IPS DF 6.9 (cell line): ENCODE data around the gene PDE7B.

Experiments
- DNase-seq: peaks from one replicate; pipeline ENCODE4 v3.0.0-alpha.2; 2013; ENCODE audit warnings: low read depth, low spot score
- H3K27ac ChIP-seq: one replicate; pipeline ENCODE4 v1.5.1; 2013; ENCODE audit warnings: low read length, control low read depth
- H3K27me3 ChIP-seq: 2 replicates; pipeline ENCODE4 v1.6.1; 2013; ENCODE audit warnings: mild to moderate bottlenecking, low read length; ENCODE audit not compliant: control insufficient read depth, insufficient read depth
- H3K36me3 ChIP-seq: 2 replicates; pipeline ENCODE4 v1.6.1; 2013; ENCODE audit warnings: low read length; ENCODE audit not compliant: control insufficient read depth, insufficient read depth
- H3K4me1 ChIP-seq: 2 replicates; pipeline ENCODE4 v1.6.1; 2013; ENCODE audit warnings: low read length; ENCODE audit not compliant: control insufficient read depth, insufficient read depth
- H3K4me3 ChIP-seq: 2 replicates; pipeline ENCODE4 v1.5.1; 2013; ENCODE audit warnings: mild to moderate bottlenecking, low read length
- H3K9me3 ChIP-seq: 2 replicates; pipeline ENCODE4 v1.6.1; 2013; ENCODE audit warnings: low read length, inconsistent platforms; ENCODE audit not compliant: control insufficient read depth, insufficient read depth
- WGBS: extraction: QIAGEN DNeasy Blood & Tissue Kit; methylation state at CpG from one replicate; pipeline ENCODE4 v1.1.7; 2013; ENCODE audit warnings: mixed read lengths, missing lambda C conversion rate; ENCODE audit not compliant: insufficient read length, insufficient coverage; 5-methylcytosine and 5-hydroxymethylcytosine counted together

PDE7B gene

DNA sequence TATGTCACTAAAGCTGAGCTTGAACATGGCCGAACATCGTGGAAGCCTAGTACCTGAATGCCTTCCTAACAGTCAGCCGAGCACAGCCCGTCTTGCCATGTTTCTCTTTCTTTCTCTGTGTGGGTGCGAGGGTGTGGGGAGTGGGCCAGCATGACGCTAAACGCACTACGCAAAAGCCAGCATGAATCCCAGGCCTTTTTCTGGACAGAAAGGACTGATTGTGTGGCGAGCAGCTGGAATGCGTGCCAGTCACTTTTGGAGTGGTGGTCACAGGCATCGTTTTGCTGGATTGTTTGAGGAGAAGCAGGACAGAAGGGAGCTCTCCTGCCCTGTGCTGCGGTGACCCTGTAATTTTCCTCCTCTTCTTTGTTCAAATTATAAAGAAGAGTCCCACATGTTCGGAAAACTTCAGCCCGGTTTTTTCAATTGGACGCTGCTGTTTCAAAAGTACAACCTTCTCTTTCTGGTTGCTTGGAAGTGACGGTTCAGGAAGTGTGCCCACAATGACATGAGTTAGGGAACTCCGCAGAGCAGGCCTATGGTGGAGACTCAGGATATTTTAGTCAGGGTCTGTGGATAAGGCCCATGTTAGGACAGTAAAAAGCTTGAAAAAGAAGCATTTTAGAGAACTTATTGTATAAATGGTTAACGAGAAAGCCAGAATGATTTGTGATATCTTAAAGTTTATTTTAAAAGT is 54.3 kb downstream of the PDE7B start:
- no peaks in the 10 kb centered on the region; the same call in 1 of the 2 replicates for H3K4me1 ChIP-seq
- no peaks in the 10 kb centered on the region for H3K27me3 ChIP-seq
- no peaks in the 10 kb centered on the region for H3K36me3 ChIP-seq
- no peaks in the 10 kb centered on the region for H3K9me3 ChIP-seq
- DNase-seq = no peak
- no peak overlapping the region for H3K27ac ChIP-seq
- H3K4me3 ChIP-seq = no peak overlapping the region
- no CpG with 5 or more reads among the region's 18 CpGs for WGBS

DNA sequence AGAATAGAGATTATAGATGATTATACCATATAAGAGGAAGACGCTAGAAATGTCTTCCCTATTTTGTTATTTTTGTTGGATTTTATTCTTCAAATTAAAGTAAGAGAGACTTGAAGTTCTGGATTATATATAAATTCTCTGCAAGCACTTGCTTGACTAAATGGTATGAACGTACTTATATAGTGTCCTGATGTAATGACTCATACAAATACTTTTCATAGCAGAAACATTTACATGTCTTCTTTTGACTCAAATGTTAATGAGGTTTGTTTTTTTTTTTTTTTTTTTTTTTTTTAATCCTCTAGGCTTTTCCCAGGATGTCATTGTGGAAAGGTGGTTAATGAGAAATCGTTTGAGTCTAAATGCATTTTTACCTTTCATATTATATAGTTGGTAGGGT is 55.0 kb downstream of the PDE7B start:
- DNase-seq = no peak
- H3K27ac ChIP-seq = no peak overlapping the region
- H3K36me3 ChIP-seq = no peaks in the 10 kb centered on the region
- no peaks in the 10 kb centered on the region for H3K9me3 ChIP-seq
- no peaks in the 10 kb centered on the region; the same call in 1 of the 2 replicates for H3K4me1 ChIP-seq
- no CpG with 5 or more reads among the region's 3 CpGs for WGBS
- H3K4me3 ChIP-seq = no peak overlapping the region
- no peaks in the 10 kb centered on the region for H3K27me3 ChIP-seq

- no CpG with 5 or more reads among the region's 2 CpGs for WGBS
- no peaks in the 10 kb centered on the region; the same call in 1 of the 2 replicates for H3K4me1 ChIP-seq
- H3K9me3 ChIP-seq = no peaks in the 10 kb centered on the region
- H3K27ac ChIP-seq = no peak overlapping the region
- no peaks in the 10 kb centered on the region for H3K27me3 ChIP-seq
- no peak overlapping the region for H3K4me3 ChIP-seq
- no peak for DNase-seq
- H3K36me3 ChIP-seq = no peaks in the 10 kb centered on the region
Measured at GRCh38 chr6:135906972-135907465, 55.5 kb downstream of the PDE7B start.

DNA sequence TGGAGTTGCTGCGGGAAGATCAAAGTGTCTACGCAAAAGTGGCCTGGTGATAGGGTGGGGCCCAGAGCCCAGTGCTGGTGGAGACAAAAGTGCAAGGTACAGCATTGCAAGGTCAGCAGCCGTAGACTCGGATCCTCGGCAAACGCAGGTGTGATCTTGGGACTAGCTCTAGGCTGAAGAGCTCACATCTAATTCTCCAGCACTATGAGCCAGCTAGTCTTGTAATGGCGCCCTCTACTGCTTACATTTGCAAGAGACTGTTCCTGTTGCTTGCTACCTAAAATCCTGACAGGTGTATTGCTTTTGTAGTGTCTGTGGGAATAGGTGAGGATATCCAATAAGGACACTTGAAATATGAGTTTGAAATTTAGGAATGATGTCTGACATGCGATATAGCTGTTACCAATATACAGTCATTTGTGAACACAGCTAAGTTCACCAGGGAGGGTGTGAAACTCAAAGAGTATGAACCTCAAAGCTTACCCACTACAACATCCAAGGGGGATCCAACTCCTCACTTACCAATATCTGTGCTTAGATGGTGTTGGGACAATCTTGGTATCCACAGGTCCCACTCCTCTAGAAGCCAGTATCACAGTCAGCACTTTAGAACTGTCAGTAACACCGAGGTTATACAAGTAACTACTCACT is 58.4 kb downstream of the PDE7B start:
- no CpG with 5 or more reads among the region's 9 CpGs for WGBS
- no peak overlapping the region for H3K27ac ChIP-seq
- no peaks in the 10 kb centered on the region for H3K27me3 ChIP-seq
- no peaks in the 10 kb centered on the region for H3K9me3 ChIP-seq
- H3K36me3 ChIP-seq = no peaks in the 10 kb centered on the region
- no peak overlapping the region for H3K4me3 ChIP-seq
- peak; percentile 67 for DNase-seq
- no peaks in the 10 kb centered on the region; the same call in 1 of the 2 replicates for H3K4me1 ChIP-seq

GRCh38 chr6:135910790-135911618 is 59.5 kb downstream of the PDE7B start:
- DNase-seq = no peak
- no peaks in the 10 kb centered on the region for H3K36me3 ChIP-seq

GRCh38 chr6:135913785-135914184 is 62.3 kb downstream of the PDE7B start:
- DNase-seq = no peak
- H3K4me3 ChIP-seq = no peak overlapping the region
- no peak overlapping the region for H3K27ac ChIP-seq
- no CpG with 5 or more reads among the region's 2 CpGs for WGBS
- H3K36me3 ChIP-seq = no peaks in the 10 kb centered on the region
- no peaks in the 10 kb centered on the region for H3K27me3 ChIP-seq
- H3K9me3 ChIP-seq = no peaks in the 10 kb centered on the region
- H3K4me1 ChIP-seq = no peaks in the 10 kb centered on the region

More at GRCh38 chr6:135910790-135911618, 59.5 kb downstream of the PDE7B start:
- Histone ChIP-seq H3K4me1 (no peaks in the 10 kb centered on the region; the same call in 1 of the 2 replicates), H3K4me3 (no peak overlapping the region), H3K9me3 (no peaks in the 10 kb centered on the region), H3K27me3 (no peaks in the 10 kb centered on the region), H3K27ac (no peak overlapping the region)
- no CpG with 5 or more reads among the region's 2 CpGs for WGBS

DNA sequence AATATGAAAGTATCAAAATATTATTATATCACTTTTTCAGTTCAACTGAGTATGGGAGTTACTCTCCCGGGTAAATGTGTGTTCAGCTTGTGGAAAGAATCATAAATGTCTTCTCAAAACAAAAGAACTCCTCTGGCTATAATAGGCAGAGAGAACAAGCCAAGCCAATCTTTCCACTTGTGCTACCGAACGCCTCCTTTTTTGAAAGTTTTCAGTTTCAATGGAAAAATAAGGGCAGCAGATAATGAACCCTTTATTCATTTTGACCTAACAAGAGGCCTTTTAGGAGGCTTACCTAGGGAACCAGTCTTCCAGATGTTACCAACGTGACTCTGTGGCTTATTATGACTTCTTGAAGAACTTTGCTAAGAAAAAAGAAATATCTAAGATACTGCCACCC is 67.5 kb downstream of the PDE7B start:
- no peaks in the 10 kb centered on the region for H3K27me3 ChIP-seq
- no peak overlapping the region for H3K4me3 ChIP-seq
- no peak for DNase-seq
- H3K9me3 ChIP-seq = no peaks in the 10 kb centered on the region
- H3K4me1 ChIP-seq = no peaks in the 10 kb centered on the region
- no peaks in the 10 kb centered on the region for H3K36me3 ChIP-seq
- H3K27ac ChIP-seq = no peak overlapping the region
- no CpG with 5 or more reads among the region's 4 CpGs for WGBS

GRCh38 chr6:135920689-135921088 is 69.2 kb downstream of the PDE7B start:
- no peaks in the 10 kb centered on the region for H3K36me3 ChIP-seq
- no peaks in the 10 kb centered on the region for H3K27me3 ChIP-seq
- H3K4me1 ChIP-seq = no peaks in the 10 kb centered on the region
- H3K9me3 ChIP-seq = no peaks in the 10 kb centered on the region
- no CpG with 5 or more reads among the region's 7 CpGs for WGBS
- no peak overlapping the region for H3K4me3 ChIP-seq
- no peak for DNase-seq
- no peak overlapping the region for H3K27ac ChIP-seq

GRCh38 chr6:135921188-135921587 is 69.7 kb downstream of the PDE7B start:
- no peak for DNase-seq
- Histone ChIP-seq H3K4me3 (no peak overlapping the region), H3K27ac (no peak overlapping the region), H3K27me3 (no peaks in the 10 kb centered on the region), H3K36me3 (no peaks in the 10 kb centered on the region), H3K4me1 (no peaks in the 10 kb centered on the region), H3K9me3 (no peaks in the 10 kb centered on the region)
- WGBS = no CpG with 5 or more reads among the region's 2 CpGs

DNA sequence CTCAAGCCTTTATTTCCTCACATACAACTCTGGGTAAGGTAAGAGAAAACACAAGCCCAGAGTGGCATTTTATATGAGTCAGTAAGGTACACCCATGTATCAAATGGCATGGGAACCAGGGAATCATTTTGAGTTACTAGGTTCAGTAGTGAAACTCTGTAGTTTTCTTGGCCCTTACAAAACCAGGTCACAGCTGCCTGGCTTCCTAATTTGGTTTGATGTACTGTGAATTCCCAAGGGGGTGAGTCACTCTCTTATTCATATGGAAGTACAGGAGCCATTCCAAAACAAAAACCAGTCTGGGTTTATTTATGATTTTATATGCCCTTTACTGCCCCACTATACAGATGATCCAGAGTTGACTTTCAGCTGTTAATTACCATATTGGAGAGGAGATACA is 70.7 kb downstream of the PDE7B start:
- H3K36me3 ChIP-seq = no peaks in the 10 kb centered on the region
- no peaks in the 10 kb centered on the region for H3K9me3 ChIP-seq
- no peaks in the 10 kb centered on the region for H3K4me1 ChIP-seq
- no peak overlapping the region for H3K27ac ChIP-seq
- H3K27me3 ChIP-seq = no peaks in the 10 kb centered on the region
- DNase-seq = peak; percentile 31
- H3K4me3 ChIP-seq = no peak overlapping the region
